ENCODE data around the gene CAMKMT. TPM values are rescaled to one million over a fixed set of nuclear protein-coding genes. Genes with fewer than 3 reads are reported as not detected.

Gene CAMKMT
- total and polyA plus RNA-seq, 2 donors (not counting 1 experiment from before 2014, with no cell fraction given), result 6.2 to 23.3 TPM

DNA sequence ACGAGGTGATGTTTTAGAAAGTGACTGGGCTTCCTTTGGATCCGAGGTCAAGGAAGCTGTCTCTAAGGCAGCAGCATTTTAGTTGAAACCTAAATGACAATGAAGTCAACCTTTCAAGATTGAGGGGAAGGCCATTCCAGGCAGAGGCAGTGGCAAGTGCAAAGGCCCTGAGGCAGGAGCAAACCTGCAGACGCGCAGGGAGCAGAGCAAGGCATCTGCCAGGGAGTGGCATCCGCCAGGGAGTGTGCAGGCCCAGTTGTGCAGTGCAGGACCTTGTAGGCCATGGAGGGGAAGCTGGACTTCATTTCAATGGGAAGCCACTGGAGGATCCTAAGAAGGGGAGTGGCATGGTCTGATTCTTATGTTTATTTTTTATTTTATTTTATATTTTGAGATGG is 425.1 kb downstream of the CAMKMT start:
- H3K9ac ChIP-seq (ENCODE audit: low read length), result no peak overlapping the region
- no peak for TF ChIP-seq EZH2 (IDR thresholded peaks at IDR 0.05; ENCODE audit: borderline replicate concordance, insufficient read depth, low read depth, low read length, poor library complexity, severe bottlenecking)
- TF ChIP-seq, protein P1, sequence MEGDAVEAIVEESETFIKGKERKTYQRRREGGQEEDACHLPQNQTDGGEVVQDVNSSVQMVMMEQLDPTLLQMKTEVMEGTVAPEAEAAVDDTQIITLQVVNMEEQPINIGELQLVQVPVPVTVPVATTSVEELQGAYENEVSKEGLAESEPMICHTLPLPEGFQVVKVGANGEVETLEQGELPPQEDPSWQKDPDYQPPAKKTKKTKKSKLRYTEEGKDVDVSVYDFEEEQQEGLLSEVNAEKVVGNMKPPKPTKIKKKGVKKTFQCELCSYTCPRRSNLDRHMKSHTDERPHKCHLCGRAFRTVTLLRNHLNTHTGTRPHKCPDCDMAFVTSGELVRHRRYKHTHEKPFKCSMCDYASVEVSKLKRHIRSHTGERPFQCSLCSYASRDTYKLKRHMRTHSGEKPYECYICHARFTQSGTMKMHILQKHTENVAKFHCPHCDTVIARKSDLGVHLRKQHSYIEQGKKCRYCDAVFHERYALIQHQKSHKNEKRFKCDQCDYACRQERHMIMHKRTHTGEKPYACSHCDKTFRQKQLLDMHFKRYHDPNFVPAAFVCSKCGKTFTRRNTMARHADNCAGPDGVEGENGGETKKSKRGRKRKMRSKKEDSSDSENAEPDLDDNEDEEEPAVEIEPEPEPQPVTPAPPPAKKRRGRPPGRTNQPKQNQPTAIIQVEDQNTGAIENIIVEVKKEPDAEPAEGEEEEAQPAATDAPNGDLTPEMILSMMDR (IDR thresholded peaks at IDR 0.05), result no peak
- Mint-ChIP-seq H3K4me3 (no peak overlapping the region), H3K9me3 (ENCODE audit: insufficient read depth) (no peaks in the 10 kb centered on the region), H3K27me3 (peaks cover 20% of the 10 kb centered on the region), H3K27ac (no peak overlapping the region), H3K4me1 (no peaks in the 10 kb centered on the region)
- ChIA-PET POLR2A (no interaction called here), CTCF (no interaction called here)
- H2AFZ ChIP-seq (ENCODE audit: insufficient read depth, low read depth, low read length, poor library complexity, severe bottlenecking), result no peak overlapping the region
- H3K9me3 ChIP-seq (ENCODE audit: control extremely low read depth in 1 of 3, control insufficient read depth in 2 of 3, insufficient read depth in 1 of 3, low read length in 2 of 3), result peaks cover 0 to 17% (median 0%) of the 10 kb centered on the region in 3 donors
- H3K36me3 ChIP-seq (replicated peaks in 1 of 2; ENCODE audit: control extremely low read depth in 1 of 2, control insufficient read depth in 1 of 2, extremely low read depth in 1 of 2, insufficient read depth in 2 of 2, low read length in 1 of 2), result no peaks in the 10 kb centered on the region
- no peak overlapping the region for H3K4me3 ChIP-seq (ENCODE audit: control extremely low read depth in 1 of 5, extremely low read depth in 1 of 5, insufficient read depth in 1 of 5, low read depth in 2 of 5, low read length in 4 of 5)
- 96% methylated on average over 5 of the region's 5 CpGs for WGBS (ENCODE audit: insufficient coverage)
- H3K4me1 ChIP-seq (ENCODE audit: control insufficient read depth in 2 of 2, insufficient read depth in 2 of 2, low read length in 2 of 2), result no peaks in the 10 kb centered on the region
- H3K4me2 ChIP-seq (replicated peaks; ENCODE audit: low read depth, low read length, poor library complexity, severe bottlenecking), result no peak overlapping the region
- H4K20me1 ChIP-seq (ENCODE audit: control insufficient read depth, insufficient read depth, low read length, poor library complexity, severe bottlenecking), result no peaks in the 10 kb centered on the region
- no peak for DNase-seq
- H3K27me3 ChIP-seq (replicated peaks in 1 of 4; ENCODE audit: control extremely low read depth in 1 of 4, control insufficient read depth in 3 of 4, insufficient read depth in 4 of 4, low read length in 3 of 4), result peaks cover 0 to 7% (median 0%) of the 10 kb centered on the region in 4 experiments
- H3K27ac ChIP-seq (ENCODE audit: low read length in 2 of 2), result no peak overlapping the region
- ATAC-seq (ENCODE audit: low read depth), result no peak
- intact Hi-C loops (cut with micrococcal nuclease), result no loop called here
- no peaks in the 10 kb centered on the region for H3K79me2 ChIP-seq (ENCODE audit: control insufficient read depth, insufficient read depth, low read length)

GRCh38 chr2:44787663-44788062 is 425.9 kb downstream of the CAMKMT start:
- H3K4me1 ChIP-seq (ENCODE audit: control insufficient read depth in 2 of 2, insufficient read depth in 2 of 2, low read length in 2 of 2), result no peaks in the 10 kb centered on the region
- no peak overlapping the region for H3K9ac ChIP-seq (ENCODE audit: low read length)
- Mint-ChIP-seq H3K4me1 (no peaks in the 10 kb centered on the region), H3K27me3 (peaks cover 20% of the 10 kb centered on the region), H3K27ac (no peak overlapping the region), H3K9me3 (ENCODE audit: insufficient read depth) (no peaks in the 10 kb centered on the region), H3K4me3 (no peak overlapping the region)
- H3K36me3 ChIP-seq (replicated peaks in 1 of 2; ENCODE audit: control extremely low read depth in 1 of 2, control insufficient read depth in 1 of 2, extremely low read depth in 1 of 2, insufficient read depth in 2 of 2, low read length in 1 of 2), result no peaks in the 10 kb centered on the region
- no peak overlapping the region for H3K27ac ChIP-seq (ENCODE audit: low read length in 2 of 2)
- H3K4me2 ChIP-seq (replicated peaks; ENCODE audit: low read depth, low read length, poor library complexity, severe bottlenecking), result no peak overlapping the region
- WGBS (ENCODE audit: insufficient coverage), result 98% methylated on average over 6 of the region's 6 CpGs
- POLR2A ChIA-PET, result no interaction called here
- intact Hi-C loops (cut with micrococcal nuclease), result no loop called here
- H3K79me2 ChIP-seq (ENCODE audit: control insufficient read depth, insufficient read depth, low read length), result no peaks in the 10 kb centered on the region
- H2AFZ ChIP-seq (ENCODE audit: insufficient read depth, low read depth, low read length, poor library complexity, severe bottlenecking), result no peak overlapping the region
- H4K20me1 ChIP-seq (ENCODE audit: control insufficient read depth, insufficient read depth, low read length, poor library complexity, severe bottlenecking), result no peaks in the 10 kb centered on the region
- no peak overlapping the region for H3K4me3 ChIP-seq (ENCODE audit: control extremely low read depth in 1 of 5, extremely low read depth in 1 of 5, insufficient read depth in 1 of 5, low read depth in 2 of 5, low read length in 4 of 5)
- TF ChIP-seq EZH2 (IDR thresholded peaks at IDR 0.05; ENCODE audit: borderline replicate concordance, insufficient read depth, low read depth, low read length, poor library complexity, severe bottlenecking), result no peak
- TF ChIP-seq, protein P1 (IDR thresholded peaks at IDR 0.05), result no peak
- CTCF ChIA-PET, result no interaction called here
- no peak for ATAC-seq (ENCODE audit: low read depth)
- peaks cover 0 to 17% (median 0%) of the 10 kb centered on the region in 3 donors for H3K9me3 ChIP-seq (ENCODE audit: control extremely low read depth in 1 of 3, control insufficient read depth in 2 of 3, insufficient read depth in 1 of 3, low read length in 2 of 3)
- DNase-seq, result no peak
- peaks cover 0 to 7% (median 0%) of the 10 kb centered on the region in 4 experiments for H3K27me3 ChIP-seq (replicated peaks in 1 of 4; ENCODE audit: control extremely low read depth in 1 of 4, control insufficient read depth in 3 of 4, insufficient read depth in 4 of 4, low read length in 3 of 4)

Measured in B cell (primary cell).